T47D (cell line): Measurements from ENCODE around the gene ERMAP.

ENCODE experiments used
- DNase-seq, 2 experiments: peaks; one replicate each; pipeline versions ENCODE4 v3.0.0 to v3.0.0-alpha.2; 2011 to 2012; ENCODE audit warnings: low read depth in 1 of 2, low spot score in 1 of 2
- JUND ChIP-seq: IDR thresholded peaks from 2 replicates; pipeline ENCODE4 v1.6.1; 2012; ENCODE audit warnings: low read depth
- in situ Hi-C: cut with HindIII; loops from 2 replicates; pipeline ENCODE4 v1.10.0; 2016; ENCODE audit warnings: low sequenced_read_pairs, low pct_unique_long_range_greater_than_20kb

The ERMAP gene

GRCh38 chr1:42876009-42876408, 59.1 kb downstream of the ERMAP start:
- no peak for TF ChIP-seq JUND
- in situ Hi-C loops: no loop called here
- DNase-seq: no peak

- DNase-seq: peak in 1 of 2 experiments; percentile 6
- in situ Hi-C loops: no loop called here
- TF ChIP-seq JUND: no peak
Measured at GRCh38 chr1:42877380-42877779, 60.5 kb downstream of the ERMAP start.

GRCh38 chr1:42880384-42880783, 63.5 kb downstream of the ERMAP start:
- in situ Hi-C loops: no loop called here
- DNase-seq: no peak

GRCh38 chr1:42886046-42886739, 69.3 kb downstream of the ERMAP start:
- in situ Hi-C loops: no loop called here
- TF ChIP-seq JUND: no peak
- no peak for DNase-seq

More at GRCh38 chr1:42880384-42880783, 63.5 kb downstream of the ERMAP start:
- no peak for TF ChIP-seq JUND

GRCh38 chr1:42886800-42887199, 69.9 kb downstream of the ERMAP start:
- TF ChIP-seq JUND: no peak
- DNase-seq: no peak
- in situ Hi-C loops: no loop called here

- DNase-seq: no peak
- in situ Hi-C loops: no loop called here
Measured at GRCh38 chr1:42887366-42887765, 70.4 kb downstream of the ERMAP start.

GRCh38 chr1:42888013-42888633, 71.2 kb downstream of the ERMAP start:
- no peak for DNase-seq
- no peak for TF ChIP-seq JUND
- in situ Hi-C loops: no loop called here

More at GRCh38 chr1:42887366-42887765, 70.4 kb downstream of the ERMAP start:
- no peak for TF ChIP-seq JUND

- TF ChIP-seq JUND: no peak
- in situ Hi-C loops: no loop called here
- no peak for DNase-seq
Measured at GRCh38 chr1:42889264-42889663, 72.3 kb downstream of the ERMAP start.

GRCh38 chr1:42891465-42892138, 74.7 kb downstream of the ERMAP start:
- TF ChIP-seq JUND: no peak
- in situ Hi-C loops: no loop called here
- DNase-seq: no peak
